ENCODE data around the gene NBPF20. TPM values are rescaled to one million over a fixed set of nuclear protein-coding genes. Genes with fewer than 3 reads are reported as not detected.
A peak's percentile ranks its signal among the peaks of the same experiment; 100 is the strongest.
"Not testable (repeated sequence)": the region's sequence is repeated elsewhere in the genome, so short reads cannot be mapped to it uniquely, and the experiment has no call there.

NBPF20 gene
- 0.83 and 1.6 TPM in 2 replicates for total RNA-seq (2014; rRNA removed; shearing (Covaris generic))
- polyA plus RNA-seq (2016; fragmentation: Nextera tagmentation; extraction: Ambion mirVana) = 0.30 and 0.50 TPM in 2 replicates
- long read RNA-seq = 0 reads

DNA sequence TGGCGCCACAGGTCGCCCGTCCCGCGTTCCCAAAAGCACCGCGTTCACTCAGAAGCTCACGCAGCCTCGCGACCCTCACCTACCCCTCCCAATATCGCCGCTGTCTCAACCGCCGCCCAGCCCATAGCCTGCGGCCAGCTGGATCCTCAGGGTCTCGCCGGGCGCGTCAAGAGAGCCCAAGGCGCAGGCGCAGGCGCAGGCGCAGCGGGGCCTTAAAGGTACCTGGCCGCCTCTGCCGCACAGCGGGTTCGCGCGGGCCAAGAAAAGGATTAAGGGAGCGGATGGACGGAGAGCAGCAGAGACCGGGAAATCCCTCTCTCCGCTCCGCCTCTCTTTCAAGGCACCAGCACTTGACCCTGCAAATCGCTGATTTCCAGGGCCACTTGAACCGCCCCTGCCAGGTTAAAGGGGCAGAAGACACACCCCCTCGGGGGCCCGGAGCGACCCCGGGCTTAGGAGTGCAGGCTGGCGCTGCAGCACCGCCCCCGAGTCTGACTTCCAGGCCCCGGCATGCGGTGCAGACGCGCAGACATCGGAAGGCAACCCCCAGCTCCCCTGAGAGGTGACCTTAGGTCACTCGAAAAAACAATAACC, at the start of gene NBPF20:
NBPF20 (minus strand) TSS at position 168 of the 594 bp plus-strand sequence. CDS start 20,331 bp downstream, outside the sequence.
- no peaks in the 10 kb centered on the region for H3K36me3 ChIP-seq (ENCODE audit: insufficient read depth)
- Mint-ChIP-seq H3K27ac (no peak within 1 kb of the TSS), H3K4me3 (peak within 1 kb of the TSS; percentile 89), H3K36me3 (ENCODE audit: low read depth) (no peaks in the 10 kb centered on the region), H3K9me3 (no peaks in the 10 kb centered on the region; the same call in 1 of the 3 replicates), H3K27me3 (ENCODE audit: insufficient read depth, low read depth, poor library complexity) (peaks cover 55% of the 10 kb centered on the region), H3K4me1 (peaks cover 6% of the 10 kb centered on the region)
- H3K4me1 ChIP-seq (ENCODE audit: insufficient read depth) = peaks cover 9% of the 10 kb centered on the region
- H3F3A ChIP-seq (replicated peaks; ENCODE audit: low read depth) = peaks cover 7% of the 10 kb centered on the region; the same call in 1 of the 2 replicates
- H3K4me2 ChIP-seq = peak within 1 kb of the TSS; percentile 86
- DNase-seq (ENCODE audit: low spot score) (peak; percentile 94), ATAC-seq (peak; percentile 97)
- peak within 1 kb of the TSS; percentile 70 for H3K4me3 ChIP-seq
- H3K79me2 ChIP-seq (replicated peaks; ENCODE audit: insufficient read depth) = no peaks in the 10 kb centered on the region
- peaks cover 69% of the 10 kb centered on the region for H3K27me3 ChIP-seq (ENCODE audit: insufficient read depth)
- H4K20me1 ChIP-seq (replicated peaks; ENCODE audit: insufficient read depth) = no peaks in the 10 kb centered on the region
- H3K9me2 ChIP-seq (ENCODE audit: insufficient read depth) = no peaks in the 10 kb centered on the region
- H3K27ac ChIP-seq (ENCODE audit: low read depth) = no peak within 1 kb of the TSS
- no peak for TF ChIP-seq POLR2AphosphoS5 (IDR thresholded peaks at IDR 0.05; ENCODE audit: low read depth)
- TF ChIP-seq EZH2phosphoT487 (IDR thresholded peaks at IDR 0.05; ENCODE audit: unreplicated experiment) = no peak
- no peak for TF ChIP-seq EZH2 (IDR thresholded peaks at IDR 0.05; ENCODE audit: low read depth, unreplicated experiment)
- TF ChIP-seq ZNF114 (CRISPR knock-in tag; IDR thresholded peaks at IDR 0.05) = no peak
- TF ChIP-seq STAT1 (IDR thresholded peaks at IDR 0.05; ENCODE audit: unreplicated experiment) = no peak
- TF ChIP-seq ZNF331 (CRISPR knock-in tag; IDR thresholded peaks at IDR 0.05; ENCODE audit: low read depth) = no peak
- no peak for TF ChIP-seq ZNF462 (CRISPR knock-in tag; IDR thresholded peaks at IDR 0.05)
- no peak for TF ChIP-seq ETS1 (IDR thresholded peaks at IDR 0.05)
- H2AFZ ChIP-seq = peak within 1 kb of the TSS; percentile 69; the same call in 1 of the 2 replicates

GRCh38 chr1:145474837-145475368, 49.5 kb upstream of the NBPF20 start:
- not testable (repeated sequence) for H3K4me1 Mint-ChIP-seq; H3K4me1 ChIP-seq (ENCODE audit: insufficient read depth); H3F3A ChIP-seq (replicated peaks; ENCODE audit: low read depth); H2AFZ ChIP-seq; H3K36me3 ChIP-seq (ENCODE audit: insufficient read depth); H3K79me2 ChIP-seq (replicated peaks; ENCODE audit: insufficient read depth); H3K27ac ChIP-seq (ENCODE audit: low read depth); H3K27ac Mint-ChIP-seq; H3K9me3 Mint-ChIP-seq; DNase-seq (ENCODE audit: low spot score); H3K9me2 ChIP-seq (ENCODE audit: insufficient read depth); H4K20me1 ChIP-seq (replicated peaks; ENCODE audit: insufficient read depth); H3K36me3 Mint-ChIP-seq (ENCODE audit: low read depth)
- H3K4me3 Mint-ChIP-seq = peak overlapping the region; percentile 84
- H3K27me3 Mint-ChIP-seq (ENCODE audit: insufficient read depth, low read depth, poor library complexity) = peaks cover 12% of the 10 kb centered on the region
- Histone ChIP-seq H3K27me3 (ENCODE audit: insufficient read depth) (peaks cover 26% of the 10 kb centered on the region), H3K4me3 (peak overlapping the region; percentile 75), H3K4me2 (peak overlapping the region; percentile 81; the same call in 1 of the 2 replicates)
- ATAC-seq = peak; percentile 54

DNA sequence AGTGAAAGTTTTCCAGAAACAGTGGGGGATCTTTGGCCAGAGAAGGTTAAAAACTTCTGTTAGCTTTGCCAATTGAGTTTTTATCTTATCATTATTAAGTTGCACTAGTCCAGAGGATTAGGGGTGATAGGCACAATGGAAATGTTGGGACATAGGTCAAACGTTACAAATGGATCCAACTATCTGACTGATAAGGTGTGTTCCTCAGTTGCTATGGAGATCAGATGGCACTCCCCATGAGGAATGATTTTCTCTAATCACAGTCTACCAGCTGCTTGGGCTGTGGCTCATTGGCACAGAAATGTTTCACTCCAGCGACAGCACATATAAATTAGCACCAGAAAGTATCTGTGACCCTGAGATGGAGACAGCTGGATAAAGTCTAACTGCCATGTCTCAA, 47.3 kb upstream of the NBPF20 start:
- H3K4me2 ChIP-seq; H3K4me3 ChIP-seq; H3K9me2 ChIP-seq (ENCODE audit: insufficient read depth); H3F3A ChIP-seq (replicated peaks; ENCODE audit: low read depth); H4K20me1 ChIP-seq (replicated peaks; ENCODE audit: insufficient read depth); H3K4me1 ChIP-seq (ENCODE audit: insufficient read depth); H3K9me3 Mint-ChIP-seq; H3K27ac ChIP-seq (ENCODE audit: low read depth); H2AFZ ChIP-seq; ATAC-seq; H3K36me3 ChIP-seq (ENCODE audit: insufficient read depth); DNase-seq (ENCODE audit: low spot score); H3K36me3 Mint-ChIP-seq (ENCODE audit: low read depth); H3K27ac Mint-ChIP-seq; H3K4me1 Mint-ChIP-seq; H3K4me3 Mint-ChIP-seq; H3K79me2 ChIP-seq (replicated peaks; ENCODE audit: insufficient read depth): not testable (repeated sequence)
- H3K27me3 Mint-ChIP-seq (ENCODE audit: insufficient read depth, low read depth, poor library complexity) = peaks cover 12% of the 10 kb centered on the region
- H3K27me3 ChIP-seq (ENCODE audit: insufficient read depth) = peaks cover 26% of the 10 kb centered on the region
